ENCODE results near the gene TSPYL6. TPM values are rescaled to one million over a fixed set of nuclear protein-coding genes. Genes with fewer than 3 reads are reported as not detected.
A peak's percentile ranks its signal among the peaks of the same experiment; 100 is the strongest.
"Not testable (repeated sequence)": the region's sequence is repeated elsewhere in the genome, so short reads cannot be mapped to it uniquely, and the experiment has no call there.

Gene TSPYL6
- polyA plus RNA-seq, 2 of the 4 experiments (the other 2 are of a cell fraction), result not detected

DNA sequence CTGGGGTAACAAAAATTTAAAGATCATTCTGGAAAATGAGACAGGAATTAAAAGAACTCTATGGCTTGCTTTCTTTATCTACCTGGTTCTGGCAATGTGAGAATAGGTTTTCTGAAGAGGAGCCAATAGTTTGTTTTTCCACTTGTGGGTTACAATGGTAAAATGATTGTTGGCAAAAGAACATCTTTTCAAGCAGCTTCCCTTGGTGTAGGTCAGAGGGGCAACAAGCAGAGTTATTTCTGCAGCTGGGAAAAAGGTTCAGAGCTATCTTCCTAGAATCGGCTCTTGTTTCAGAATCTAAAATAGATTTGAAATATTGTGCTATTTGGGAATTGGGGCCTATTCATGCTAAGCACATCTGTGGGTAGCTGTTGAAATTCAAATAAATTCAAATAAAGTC, 11.5 kb upstream of the TSPYL6 start:
- FAIRE-seq (no peak), DNase-seq (ENCODE audit: low read depth in 1 of 2, low spot score in 1 of 2) (no peak), ATAC-seq (no peak)
- ChIA-PET POLR2A (no interaction called here), CTCF (interaction anchor here (0.6 to 1.2 kb wide), 4 partner anchors 13 to 165 kb away, joined by 3 read pairs; no protein-coding TSS in a partner anchor)
- Histone ChIP-seq H3K27ac (no peak overlapping the region), H3K4me1 (no peaks in the 10 kb centered on the region), H3K9me3 (no peaks in the 10 kb centered on the region), H3K4me2 (no peak overlapping the region), H3K4me3 (no peak overlapping the region)
- 91% methylated on average over 1 of the region's 1 CpG for WGBS (ENCODE audit: missing lambda C conversion rate)
- no peak for TF ChIP-seq NR3C1 (IDR thresholded peaks at IDR 0.05)
- TF ChIP-seq MAFK (IDR thresholded peaks at IDR 0.05; ENCODE audit: partially characterized antibody), result no peak
- TF ChIP-seq, protein P1, sequence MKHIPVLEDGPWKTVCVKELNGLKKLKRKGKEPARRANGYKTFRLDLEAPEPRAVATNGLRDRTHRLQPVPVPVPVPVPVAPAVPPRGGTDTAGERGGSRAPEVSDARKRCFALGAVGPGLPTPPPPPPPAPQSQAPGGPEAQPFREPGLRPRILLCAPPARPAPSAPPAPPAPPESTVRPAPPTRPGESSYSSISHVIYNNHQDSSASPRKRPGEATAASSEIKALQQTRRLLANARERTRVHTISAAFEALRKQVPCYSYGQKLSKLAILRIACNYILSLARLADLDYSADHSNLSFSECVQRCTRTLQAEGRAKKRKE (CRISPR knock-in tag; IDR thresholded peaks at IDR 0.05; ENCODE audit: low read depth), result no peak
- no peak for TF ChIP-seq KDM5A (IDR thresholded peaks at IDR 0.05)
- no peak for TF ChIP-seq EHMT2 (IDR thresholded peaks at IDR 0.05; ENCODE audit: low read depth)
- TF ChIP-seq CEBPB (IDR thresholded peaks at IDR 0.05), result no peak
- TF ChIP-seq FOSL2 (IDR thresholded peaks at IDR 0.05), result no peak
- no peak for TF ChIP-seq FOSL2 (CRISPR knock-in tag; IDR thresholded peaks at IDR 0.05)
- TF ChIP-seq, protein P2, sequence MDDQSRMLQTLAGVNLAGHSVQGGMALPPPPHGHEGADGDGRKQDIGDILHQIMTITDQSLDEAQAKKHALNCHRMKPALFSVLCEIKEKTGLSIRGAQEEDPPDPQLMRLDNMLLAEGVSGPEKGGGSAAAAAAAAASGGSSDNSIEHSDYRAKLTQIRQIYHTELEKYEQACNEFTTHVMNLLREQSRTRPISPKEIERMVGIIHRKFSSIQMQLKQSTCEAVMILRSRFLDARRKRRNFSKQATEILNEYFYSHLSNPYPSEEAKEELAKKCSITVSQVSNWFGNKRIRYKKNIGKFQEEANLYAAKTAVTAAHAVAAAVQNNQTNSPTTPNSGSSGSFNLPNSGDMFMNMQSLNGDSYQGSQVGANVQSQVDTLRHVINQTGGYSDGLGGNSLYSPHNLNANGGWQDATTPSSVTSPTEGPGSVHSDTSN (IDR thresholded peaks at IDR 0.05), result no peak
- TF ChIP-seq TP53 (CRISPR knock-in tag; IDR thresholded peaks at IDR 0.05), result no peak
- no peak for TF ChIP-seq HDAC2 (IDR thresholded peaks at IDR 0.05)
- no peak for TF ChIP-seq HOXB5 (CRISPR knock-in tag; IDR thresholded peaks at IDR 0.05)
- TF ChIP-seq CHD4 (IDR thresholded peaks at IDR 0.05; ENCODE audit: borderline replicate concordance), result no peak
- no peak for TF ChIP-seq HOXA7 (CRISPR knock-in tag; IDR thresholded peaks at IDR 0.05)
- no peak for TF ChIP-seq ZNF302 (CRISPR knock-in tag; IDR thresholded peaks at IDR 0.05)
- TF ChIP-seq, protein P3, sequence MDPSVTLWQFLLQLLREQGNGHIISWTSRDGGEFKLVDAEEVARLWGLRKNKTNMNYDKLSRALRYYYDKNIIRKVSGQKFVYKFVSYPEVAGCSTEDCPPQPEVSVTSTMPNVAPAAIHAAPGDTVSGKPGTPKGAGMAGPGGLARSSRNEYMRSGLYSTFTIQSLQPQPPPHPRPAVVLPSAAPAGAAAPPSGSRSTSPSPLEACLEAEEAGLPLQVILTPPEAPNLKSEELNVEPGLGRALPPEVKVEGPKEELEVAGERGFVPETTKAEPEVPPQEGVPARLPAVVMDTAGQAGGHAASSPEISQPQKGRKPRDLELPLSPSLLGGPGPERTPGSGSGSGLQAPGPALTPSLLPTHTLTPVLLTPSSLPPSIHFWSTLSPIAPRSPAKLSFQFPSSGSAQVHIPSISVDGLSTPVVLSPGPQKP (IDR thresholded peaks at IDR 0.05; ENCODE audit: low read depth, low read length), result no peak
- no peak for TF ChIP-seq ZC3H11A (IDR thresholded peaks at IDR 0.05)

DNA sequence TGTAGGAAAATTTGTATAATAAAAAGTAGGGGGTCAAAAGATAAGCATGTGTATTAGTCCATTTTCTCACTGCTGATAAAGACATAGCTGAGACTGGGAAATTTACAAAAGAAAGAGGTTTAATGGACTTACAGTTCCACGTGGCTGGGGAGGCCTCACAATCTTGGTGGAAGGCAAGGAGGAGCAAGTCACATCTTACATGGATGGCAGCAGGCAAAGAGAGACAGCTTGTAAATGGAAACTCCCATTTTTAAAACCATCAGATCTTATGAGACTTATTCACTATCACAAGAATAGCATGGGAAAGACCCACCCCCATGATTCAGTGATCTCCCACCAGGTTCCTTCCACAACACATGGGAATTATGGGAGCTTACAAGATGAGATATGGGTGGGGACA, 9.1 kb upstream of the TSPYL6 start:
- H3K9me3 ChIP-seq; H3K4me2 ChIP-seq; CTCF ChIA-PET; POLR2A ChIA-PET; FAIRE-seq; H3K4me3 ChIP-seq; DNase-seq (ENCODE audit: low read depth in 1 of 2, low spot score in 1 of 2); ATAC-seq; H3K27ac ChIP-seq: not testable (repeated sequence)
- WGBS (ENCODE audit: missing lambda C conversion rate), result 8% methylated on average over 1 of the region's 1 CpG
- peaks cover 11% of the 10 kb centered on the region; the same call in 2 of the 3 replicates for H3K4me1 ChIP-seq

DNA sequence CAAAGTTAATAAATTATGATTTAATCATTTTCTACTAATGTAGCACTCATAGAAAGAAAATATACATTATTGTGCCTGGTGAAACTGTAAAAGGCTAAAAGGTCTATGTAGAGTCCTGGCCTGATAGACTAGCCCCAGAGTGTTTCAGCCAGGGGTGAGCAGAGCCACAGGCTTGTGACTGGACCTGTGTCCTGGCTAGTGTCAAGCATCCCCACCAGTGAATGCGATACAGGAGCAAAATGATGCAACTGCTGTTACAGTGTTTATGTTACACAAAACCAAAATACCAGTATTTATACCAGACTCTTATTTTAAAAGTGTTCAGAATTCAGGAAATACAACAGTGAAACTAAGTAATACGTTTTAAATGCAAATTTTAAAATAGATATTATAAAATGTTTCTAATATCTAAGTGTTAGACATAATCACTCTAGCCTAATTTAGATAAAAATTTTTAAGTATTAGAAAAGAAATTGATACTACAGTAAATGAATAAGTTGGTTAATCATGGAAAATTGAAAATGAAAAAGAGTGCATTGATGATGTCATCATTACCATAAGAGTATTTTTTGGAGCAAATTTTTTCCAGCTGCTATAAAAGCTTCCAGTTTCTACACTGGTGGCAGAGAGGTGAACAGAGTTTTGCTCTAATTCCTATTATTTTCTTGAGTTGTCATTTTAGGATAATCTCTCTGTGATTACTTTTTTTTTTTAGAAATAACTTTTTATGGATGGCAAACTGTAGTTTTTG, 6.2 kb upstream of the TSPYL6 start:
- no peak for ATAC-seq
- FAIRE-seq, result no peak
- Histone ChIP-seq H3K4me1 (peaks cover 11% of the 10 kb centered on the region; the same call in 2 of the 3 replicates), H3K9me3 (no peaks in the 10 kb centered on the region), H3K27ac (no peak overlapping the region), H3K4me3 (no peak overlapping the region), H3K4me2 (peak overlapping the region; percentile 37)
- POLR2A ChIA-PET, result no interaction called here
- CTCF ChIA-PET, result interaction anchor here (1.3 kb wide), 1 partner anchor 8 kb away, joined by 5 read pairs; no protein-coding TSS in a partner anchor
- DNase-seq (ENCODE audit: low read depth in 1 of 2, low spot score in 1 of 2), result no peak
- 52% methylated on average over 2 of the region's 2 CpGs for WGBS (ENCODE audit: missing lambda C conversion rate)
- TF ChIP-seq MAFK (IDR thresholded peaks at IDR 0.05; ENCODE audit: partially characterized antibody), result no peak
- TF ChIP-seq GATA3 (IDR thresholded peaks at IDR 0.05; ENCODE audit: borderline replicate concordance), result no peak
- TF ChIP-seq ZNF302 (CRISPR knock-in tag; IDR thresholded peaks at IDR 0.05), result no peak
- TF ChIP-seq, protein P4, sequence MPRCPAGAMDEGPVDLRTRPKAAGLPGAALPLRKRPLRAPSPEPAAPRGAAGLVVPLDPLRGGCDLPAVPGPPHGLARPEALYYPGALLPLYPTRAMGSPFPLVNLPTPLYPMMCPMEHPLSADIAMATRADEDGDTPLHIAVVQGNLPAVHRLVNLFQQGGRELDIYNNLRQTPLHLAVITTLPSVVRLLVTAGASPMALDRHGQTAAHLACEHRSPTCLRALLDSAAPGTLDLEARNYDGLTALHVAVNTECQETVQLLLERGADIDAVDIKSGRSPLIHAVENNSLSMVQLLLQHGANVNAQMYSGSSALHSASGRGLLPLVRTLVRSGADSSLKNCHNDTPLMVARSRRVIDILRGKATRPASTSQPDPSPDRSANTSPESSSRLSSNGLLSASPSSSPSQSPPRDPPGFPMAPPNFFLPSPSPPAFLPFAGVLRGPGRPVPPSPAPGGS (IDR thresholded peaks at IDR 0.05), result no peak
- no peak for TF ChIP-seq HOXA7 (CRISPR knock-in tag; IDR thresholded peaks at IDR 0.05)
- TF ChIP-seq, protein P5, sequence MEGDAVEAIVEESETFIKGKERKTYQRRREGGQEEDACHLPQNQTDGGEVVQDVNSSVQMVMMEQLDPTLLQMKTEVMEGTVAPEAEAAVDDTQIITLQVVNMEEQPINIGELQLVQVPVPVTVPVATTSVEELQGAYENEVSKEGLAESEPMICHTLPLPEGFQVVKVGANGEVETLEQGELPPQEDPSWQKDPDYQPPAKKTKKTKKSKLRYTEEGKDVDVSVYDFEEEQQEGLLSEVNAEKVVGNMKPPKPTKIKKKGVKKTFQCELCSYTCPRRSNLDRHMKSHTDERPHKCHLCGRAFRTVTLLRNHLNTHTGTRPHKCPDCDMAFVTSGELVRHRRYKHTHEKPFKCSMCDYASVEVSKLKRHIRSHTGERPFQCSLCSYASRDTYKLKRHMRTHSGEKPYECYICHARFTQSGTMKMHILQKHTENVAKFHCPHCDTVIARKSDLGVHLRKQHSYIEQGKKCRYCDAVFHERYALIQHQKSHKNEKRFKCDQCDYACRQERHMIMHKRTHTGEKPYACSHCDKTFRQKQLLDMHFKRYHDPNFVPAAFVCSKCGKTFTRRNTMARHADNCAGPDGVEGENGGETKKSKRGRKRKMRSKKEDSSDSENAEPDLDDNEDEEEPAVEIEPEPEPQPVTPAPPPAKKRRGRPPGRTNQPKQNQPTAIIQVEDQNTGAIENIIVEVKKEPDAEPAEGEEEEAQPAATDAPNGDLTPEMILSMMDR (IDR thresholded peaks at IDR 0.05), result no peak
- TF ChIP-seq CBX2 (IDR thresholded peaks at IDR 0.05; ENCODE audit: borderline replicate concordance, low read depth), result no peak
- TF ChIP-seq EP300 (IDR thresholded peaks at IDR 0.05), result no peak
- TF ChIP-seq POLR2AphosphoS2 (conservative IDR thresholded peaks at IDR 0.05; ENCODE audit: low read length), result no peak
- TF ChIP-seq HEYL (CRISPR knock-in tag; IDR thresholded peaks at IDR 0.05), result no peak

Measured in A549 (cell line).